ENCODE data around the gene CAPN10. TPM values are rescaled to one million over a fixed set of nuclear protein-coding genes. Genes with fewer than 3 reads are reported as not detected.

The CAPN10 gene
- polyA plus RNA-seq, 3 donors = 30.9 to 37.6 (median 34.7) TPM

Other genes starting within 250 kb of the CAPN10 start
- gene GPC1, start 151.1 kb upstream of the CAPN10 start, polyA plus RNA-seq (ENCODE audit: insufficient read length in 3 of 3) = 10 to 100 TPM; 32.0 to 46.8 (median 46.6) TPM
- 10 to 100 TPM; 11.7 to 15.6 (median 12.6) TPM for gene ANKMY1, start 28.7 kb upstream of the CAPN10 start, polyA plus RNA-seq (ENCODE audit: insufficient read length in 3 of 3)
- gene DUSP28, start 26.4 kb upstream of the CAPN10 start, polyA plus RNA-seq (ENCODE audit: insufficient read length in 3 of 3) = 10 to 100 TPM in 1 of 3 donors, 1 to 10 TPM in 2; 7.3 to 10.4 (median 9.1) TPM
- 10 to 100 TPM; 33.0 to 36.7 (median 36.6) TPM for gene RNPEPL1, start 18.2 kb upstream of the CAPN10 start, polyA plus RNA-seq (ENCODE audit: insufficient read length in 3 of 3)
- 1 to 10 TPM; 1.8 to 4.2 (median 2.5) TPM for gene GPR35, start 38.7 kb downstream of the CAPN10 start, polyA plus RNA-seq (ENCODE audit: insufficient read length in 3 of 3)
- gene AQP12B, start 96.2 kb downstream of the CAPN10 start, polyA plus RNA-seq (ENCODE audit: insufficient read length in 3 of 3) = 1 to 10 TPM in 1 of 3 donors, under 1 TPM in 2; 0.57 to 3.4 (median 0.66) TPM
- gene AQP12A, start 105.1 kb downstream of the CAPN10 start, polyA plus RNA-seq (ENCODE audit: insufficient read length in 3 of 3) = under 1 TPM; 0.30 to 0.92 (median 0.33) TPM
- 10 to 100 TPM; 12.3 to 17.8 (median 14.7) TPM for gene KIF1A, start 233.5 kb downstream of the CAPN10 start, polyA plus RNA-seq (ENCODE audit: insufficient read length in 3 of 3)